HUES48 (cell line): ENCODE results near the gene TMPRSS6.

ENCODE experiments used
- H3K27ac ChIP-seq: one replicate; pipeline ENCODE4 v1.7.0; 2013; ENCODE audit warnings: low read depth, low read length, inconsistent platforms
- H3K27me3 ChIP-seq: 2 replicates; pipeline ENCODE4 v1.6.1; 2013; ENCODE audit warnings: mild to moderate bottlenecking, low read length; ENCODE audit not compliant: control insufficient read depth, insufficient read depth
- H3K36me3 ChIP-seq: 2 replicates; pipeline ENCODE4 v1.6.1; 2013; ENCODE audit warnings: low read length; ENCODE audit not compliant: control insufficient read depth, insufficient read depth
- H3K4me1 ChIP-seq: 2 replicates; pipeline ENCODE4 v1.6.1; 2013; ENCODE audit warnings: mild to moderate bottlenecking, low read length; ENCODE audit not compliant: control insufficient read depth, insufficient read depth
- H3K4me3 ChIP-seq: 2 replicates; pipeline ENCODE4 v1.5.1; 2013; ENCODE audit warnings: mild to moderate bottlenecking, low read depth, low read length
- H3K9ac ChIP-seq: 2 replicates; pipeline ENCODE4 v1.6.1; 2013; ENCODE audit warnings: mild to moderate bottlenecking, low read depth, low read length, moderate library complexity
- H3K9me3 ChIP-seq: 2 replicates; pipeline ENCODE4 v1.6.1; 2013; ENCODE audit warnings: low read length; ENCODE audit not compliant: control insufficient read depth, insufficient read depth

Gene TMPRSS6

GRCh38 chr22:37083914-37084313 lies 25.6 kb downstream of the TMPRSS6 start:
- no peak overlapping the region for H3K4me3 ChIP-seq
- H3K4me1 ChIP-seq, result no peaks in the 10 kb centered on the region
- H3K9me3 ChIP-seq, result no peaks in the 10 kb centered on the region
- H3K36me3 ChIP-seq, result no peaks in the 10 kb centered on the region
- H3K9ac ChIP-seq, result no peak overlapping the region
- no peaks in the 10 kb centered on the region for H3K27me3 ChIP-seq
- no peak overlapping the region for H3K27ac ChIP-seq

- 0 out of 2 replicates have a peak, but pooled peaks cover 1% of the 10 kb centered on the region for H3K27me3 ChIP-seq
- H3K36me3 ChIP-seq, result no peaks in the 10 kb centered on the region
- H3K4me1 ChIP-seq, result no peaks in the 10 kb centered on the region
- no peaks in the 10 kb centered on the region for H3K9me3 ChIP-seq
- H3K9ac ChIP-seq, result no peak overlapping the region
- H3K27ac ChIP-seq, result no peak overlapping the region
- no peak overlapping the region for H3K4me3 ChIP-seq
Observed at GRCh38 chr22:37082251-37082873, 27.2 kb downstream of the TMPRSS6 start.

- no peak overlapping the region for H3K27ac ChIP-seq
- peaks cover 16% of the 10 kb centered on the region for H3K27me3 ChIP-seq
- no peak overlapping the region for H3K9ac ChIP-seq
- no peaks in the 10 kb centered on the region for H3K9me3 ChIP-seq
- no peak overlapping the region for H3K4me3 ChIP-seq
- no peaks in the 10 kb centered on the region for H3K36me3 ChIP-seq
- no peaks in the 10 kb centered on the region for H3K4me1 ChIP-seq
Observed at GRCh38 chr22:37080838-37081237, 28.7 kb downstream of the TMPRSS6 start.

GRCh38 chr22:37080438-37080837 lies 29.1 kb downstream of the TMPRSS6 start:
- no peak overlapping the region for H3K27ac ChIP-seq
- H3K27me3 ChIP-seq, result peaks cover 16% of the 10 kb centered on the region
- H3K4me1 ChIP-seq, result no peaks in the 10 kb centered on the region
- no peaks in the 10 kb centered on the region for H3K36me3 ChIP-seq
- H3K9ac ChIP-seq, result no peak overlapping the region
- H3K9me3 ChIP-seq, result no peaks in the 10 kb centered on the region
- H3K4me3 ChIP-seq, result no peak overlapping the region

- Histone ChIP-seq H3K9ac (no peak overlapping the region), H3K27ac (no peak overlapping the region), H3K27me3 (peaks cover 22% of the 10 kb centered on the region), H3K36me3 (no peaks in the 10 kb centered on the region), H3K9me3 (no peaks in the 10 kb centered on the region), H3K4me1 (no peaks in the 10 kb centered on the region), H3K4me3 (no peak overlapping the region)
Observed at GRCh38 chr22:37079668-37080171, 29.8 kb downstream of the TMPRSS6 start.

- no peaks in the 10 kb centered on the region for H3K9me3 ChIP-seq
- peaks cover 28% of the 10 kb centered on the region for H3K27me3 ChIP-seq
- no peaks in the 10 kb centered on the region for H3K4me1 ChIP-seq
- no peak overlapping the region for H3K27ac ChIP-seq
- no peak overlapping the region for H3K4me3 ChIP-seq
- H3K9ac ChIP-seq, result no peak overlapping the region
- no peaks in the 10 kb centered on the region for H3K36me3 ChIP-seq
Observed at GRCh38 chr22:37079158-37079557, 30.4 kb downstream of the TMPRSS6 start.

GRCh38 chr22:37077802-37078448 lies 31.6 kb downstream of the TMPRSS6 start:
- Histone ChIP-seq H3K27me3 (peaks cover 39% of the 10 kb centered on the region), H3K4me3 (no peak overlapping the region), H3K9ac (no peak overlapping the region), H3K27ac (no peak overlapping the region), H3K36me3 (no peaks in the 10 kb centered on the region), H3K4me1 (no peaks in the 10 kb centered on the region), H3K9me3 (no peaks in the 10 kb centered on the region)

GRCh38 chr22:37075822-37076433 lies 33.6 kb downstream of the TMPRSS6 start:
- Histone ChIP-seq H3K27ac (no peak overlapping the region), H3K4me1 (no peaks in the 10 kb centered on the region), H3K4me3 (no peak overlapping the region), H3K27me3 (peaks cover 54% of the 10 kb centered on the region), H3K36me3 (no peaks in the 10 kb centered on the region), H3K9me3 (no peaks in the 10 kb centered on the region), H3K9ac (no peak overlapping the region)

GRCh38 chr22:37075046-37075445 lies 34.5 kb downstream of the TMPRSS6 start:
- H3K9me3 ChIP-seq, result no peaks in the 10 kb centered on the region
- H3K27ac ChIP-seq, result no peak overlapping the region
- no peak overlapping the region for H3K9ac ChIP-seq
- no peaks in the 10 kb centered on the region for H3K36me3 ChIP-seq
- no peaks in the 10 kb centered on the region for H3K4me1 ChIP-seq
- H3K4me3 ChIP-seq, result no peak overlapping the region
- peaks cover 62% of the 10 kb centered on the region for H3K27me3 ChIP-seq

- Histone ChIP-seq H3K27me3 (peaks cover 68% of the 10 kb centered on the region), H3K9me3 (no peaks in the 10 kb centered on the region)
Observed at GRCh38 chr22:37074537-37074936, 35.0 kb downstream of the TMPRSS6 start.

GRCh38 chr22:37072673-37073072 lies 36.8 kb downstream of the TMPRSS6 start:
- Histone ChIP-seq H3K27me3 (peaks cover 84% of the 10 kb centered on the region), H3K4me1 (peaks cover 4% of the 10 kb centered on the region; the same call in 1 of the 2 replicates), H3K36me3 (no peaks in the 10 kb centered on the region), H3K4me3 (no peak overlapping the region), H3K9me3 (no peaks in the 10 kb centered on the region), H3K27ac (no peak overlapping the region), H3K9ac (no peak overlapping the region)

More at GRCh38 chr22:37074537-37074936, 35.0 kb downstream of the TMPRSS6 start:
- no peak overlapping the region for H3K4me3 ChIP-seq
- H3K27ac ChIP-seq, result no peak overlapping the region
- no peaks in the 10 kb centered on the region for H3K4me1 ChIP-seq
- no peaks in the 10 kb centered on the region for H3K36me3 ChIP-seq
- no peak overlapping the region for H3K9ac ChIP-seq
